GM18867 (cell line): ENCODE measurements around the gene ADAM19.
A peak's percentile ranks its signal among the peaks of the same experiment; 100 is the strongest.

Source experiments
- ATAC-seq: cut with Tn5 transposase; IDR thresholded peaks from one replicate; pipeline ENCODE4 v1.9.1; 2021; ENCODE audit warnings: mild to moderate bottlenecking, moderate library complexity; ENCODE audit not compliant: unreplicated experiment

The ADAM19 gene

DNA sequence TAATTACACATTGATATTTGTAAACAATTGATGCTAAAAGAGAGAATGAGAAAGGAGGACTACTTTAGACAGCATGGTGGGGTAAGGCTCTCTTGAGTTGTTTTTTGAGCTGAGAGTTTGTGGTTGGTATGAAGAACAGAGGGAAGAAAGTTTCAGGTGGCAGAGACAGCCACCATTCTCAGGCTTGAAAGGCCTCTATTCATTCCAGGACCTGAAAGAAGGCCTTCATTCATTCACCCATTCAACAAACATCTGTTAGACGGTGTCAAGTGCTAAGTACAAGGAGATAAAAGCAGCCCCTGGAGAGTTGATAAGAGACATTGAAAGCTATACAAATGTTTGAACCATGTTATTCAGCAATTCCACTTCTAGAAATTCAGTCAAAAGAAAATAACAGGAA lies 21.7 kb upstream of the ADAM19 start:
- ATAC-seq: no peak

DNA sequence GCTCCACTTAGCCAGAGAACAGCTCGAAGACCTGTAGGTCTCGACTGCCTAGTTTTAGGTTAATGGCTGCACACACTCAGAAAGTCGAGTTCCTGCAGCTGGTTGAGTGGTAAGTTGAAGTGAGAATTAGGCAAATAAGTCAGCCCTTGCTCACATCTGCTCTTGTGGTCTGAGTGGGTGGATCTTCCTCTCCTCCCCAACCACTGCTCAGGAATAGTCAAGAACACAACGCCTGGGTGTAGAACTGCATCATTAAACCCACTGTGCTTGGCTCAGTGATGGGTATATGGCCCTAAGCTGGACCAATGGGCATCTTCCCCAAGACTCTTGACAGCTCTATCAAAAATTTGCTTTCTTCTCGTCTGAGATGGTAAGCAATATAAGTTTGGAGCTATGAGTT lies 20.9 kb upstream of the ADAM19 start:
- ATAC-seq: peak; percentile 76

DNA sequence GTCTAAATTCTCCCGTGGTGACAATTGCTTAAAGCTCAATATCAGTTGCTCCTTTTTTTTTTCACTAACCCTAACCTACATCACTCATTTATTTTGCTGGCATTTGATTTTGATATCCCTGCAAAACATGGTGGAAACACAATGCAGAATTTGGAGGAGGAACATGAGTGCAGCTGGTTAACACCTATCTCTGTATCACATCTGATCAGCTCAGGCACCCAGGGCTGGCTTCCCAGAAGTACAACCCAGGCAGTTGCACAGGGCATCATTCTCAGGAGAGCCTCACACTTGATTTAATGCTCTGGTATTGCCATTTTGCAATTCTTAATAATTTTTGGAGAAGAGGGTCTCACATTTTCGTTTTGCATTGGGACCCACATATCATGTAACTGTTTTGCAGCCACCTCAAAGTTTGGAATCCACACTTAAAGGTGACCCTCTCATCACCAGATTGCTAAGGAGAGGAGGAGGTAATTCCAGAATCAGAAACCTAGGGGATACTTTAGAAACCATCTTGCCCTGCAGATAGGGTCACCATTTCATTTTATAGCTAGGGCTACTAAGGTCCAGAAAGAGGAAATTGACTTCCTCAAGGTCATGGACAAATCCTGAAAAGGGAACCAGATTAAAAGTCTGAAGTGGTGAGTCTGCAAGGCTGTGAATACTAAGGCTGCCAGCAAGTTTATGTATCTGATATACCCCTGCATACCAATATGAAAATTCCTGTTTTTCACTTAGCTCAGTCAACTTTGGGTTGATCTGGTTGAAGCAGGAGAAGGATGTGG lies 19.3 kb upstream of the ADAM19 start:
- no peak for ATAC-seq

DNA sequence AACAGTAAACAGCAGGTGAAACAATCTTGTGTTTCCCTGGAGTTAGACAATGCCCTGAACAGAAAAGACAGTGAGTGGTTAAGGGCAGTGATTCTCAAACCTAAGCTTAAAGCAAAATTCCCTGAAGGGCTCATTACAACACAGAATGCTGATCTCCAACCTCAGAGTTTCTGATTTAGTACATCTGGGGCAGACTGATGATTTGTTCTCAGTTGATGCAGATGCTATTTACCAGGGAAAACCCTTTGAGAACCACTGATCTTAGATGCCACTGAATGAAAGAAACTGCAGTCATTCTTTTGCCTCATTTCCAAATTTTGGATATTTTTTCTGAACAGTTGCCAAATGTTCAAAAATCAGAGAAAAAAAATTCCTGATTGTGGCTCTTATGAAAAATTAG lies 18.7 kb upstream of the ADAM19 start:
- no peak for ATAC-seq

DNA sequence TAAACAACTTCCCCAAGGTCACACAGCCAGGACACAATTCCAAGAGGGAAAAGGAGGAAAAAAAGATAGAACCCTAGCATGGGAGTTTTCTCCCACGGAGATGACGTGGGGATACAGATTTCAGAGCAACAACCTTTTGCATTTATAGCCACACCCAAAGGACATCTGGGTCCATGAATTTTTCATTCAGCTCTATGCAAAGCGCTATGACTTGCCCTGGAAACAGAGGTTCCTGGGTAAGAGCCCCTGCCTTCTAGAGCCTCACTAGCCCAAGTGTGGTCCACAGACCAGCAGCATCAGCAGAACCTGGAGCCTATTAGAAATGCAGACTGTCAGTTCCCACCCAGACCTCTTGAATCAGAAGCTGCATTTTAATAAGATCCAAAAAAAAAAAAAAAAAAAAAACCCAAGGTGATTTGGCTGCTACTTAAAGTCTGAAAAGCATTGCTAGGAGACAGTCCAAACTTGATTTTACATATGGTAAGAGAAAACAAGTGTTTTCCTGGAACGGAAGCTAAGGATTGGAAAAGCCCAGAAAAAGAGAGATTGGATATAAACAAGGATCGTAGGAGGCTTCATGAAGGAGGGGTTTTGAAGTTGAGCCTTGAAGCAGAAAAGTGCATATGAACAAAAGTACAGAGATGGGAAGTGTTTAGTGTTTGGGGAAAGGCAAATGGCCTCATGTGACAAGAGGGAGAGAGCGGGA lies 17.6 kb upstream of the ADAM19 start:
- no peak for ATAC-seq

DNA sequence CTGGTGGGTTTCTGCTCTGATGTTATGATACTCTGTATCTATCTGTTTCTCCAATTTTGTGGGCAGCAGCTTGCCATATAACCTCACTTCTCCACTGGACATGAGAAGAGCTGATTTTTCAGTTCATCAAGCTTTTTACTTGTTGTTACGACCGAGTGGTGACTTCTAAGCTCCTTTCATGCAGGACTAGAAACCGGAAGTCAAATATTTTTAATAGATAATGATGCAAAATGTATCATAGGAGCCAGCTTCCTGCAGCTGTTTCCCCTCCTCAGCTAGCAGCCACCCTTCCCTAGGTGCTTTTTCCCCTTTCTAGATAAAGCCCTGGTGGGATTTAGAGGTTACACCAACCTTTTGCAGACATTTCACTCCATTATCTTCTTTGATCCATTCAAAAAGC lies 17.0 kb upstream of the ADAM19 start:
- no peak for ATAC-seq

DNA sequence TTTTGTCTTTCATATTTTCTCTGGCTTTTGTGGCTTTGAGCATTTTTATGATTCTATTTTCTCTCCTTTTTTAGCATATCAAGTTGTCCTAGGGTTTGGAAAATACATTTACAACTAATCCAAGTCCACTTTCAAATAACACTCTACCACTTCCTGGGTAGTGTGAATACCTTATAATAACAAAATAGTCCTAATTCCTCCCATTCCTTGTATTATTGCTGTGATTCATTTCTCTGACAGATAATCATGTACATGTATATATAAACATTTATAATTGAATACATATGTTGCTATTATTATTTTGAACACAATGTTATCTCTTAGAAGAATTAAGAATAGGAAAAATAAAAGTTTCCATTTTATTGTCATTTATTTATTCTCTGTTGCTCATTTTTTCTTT lies 14.9 kb upstream of the ADAM19 start:
- no peak for ATAC-seq

DNA sequence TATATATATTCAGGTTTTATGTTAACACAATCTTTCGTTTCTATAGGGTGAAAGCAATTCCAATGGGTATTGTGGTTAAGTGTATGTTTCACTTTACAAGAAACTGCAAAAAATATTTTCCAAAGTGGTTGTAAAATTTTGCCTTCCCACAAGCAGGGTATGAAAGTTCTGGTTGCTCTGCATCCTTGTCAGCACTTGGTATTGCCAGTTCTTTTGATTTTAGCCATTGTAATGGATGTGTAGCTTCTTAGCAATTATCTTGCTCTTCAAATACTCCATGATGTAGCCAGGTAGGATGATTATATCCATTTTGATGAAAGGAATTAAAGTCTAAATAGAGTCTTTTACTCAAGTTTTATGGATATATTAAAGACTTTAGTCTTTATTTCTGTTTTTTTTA lies 9.1 kb upstream of the ADAM19 start:
- no peak for ATAC-seq

DNA sequence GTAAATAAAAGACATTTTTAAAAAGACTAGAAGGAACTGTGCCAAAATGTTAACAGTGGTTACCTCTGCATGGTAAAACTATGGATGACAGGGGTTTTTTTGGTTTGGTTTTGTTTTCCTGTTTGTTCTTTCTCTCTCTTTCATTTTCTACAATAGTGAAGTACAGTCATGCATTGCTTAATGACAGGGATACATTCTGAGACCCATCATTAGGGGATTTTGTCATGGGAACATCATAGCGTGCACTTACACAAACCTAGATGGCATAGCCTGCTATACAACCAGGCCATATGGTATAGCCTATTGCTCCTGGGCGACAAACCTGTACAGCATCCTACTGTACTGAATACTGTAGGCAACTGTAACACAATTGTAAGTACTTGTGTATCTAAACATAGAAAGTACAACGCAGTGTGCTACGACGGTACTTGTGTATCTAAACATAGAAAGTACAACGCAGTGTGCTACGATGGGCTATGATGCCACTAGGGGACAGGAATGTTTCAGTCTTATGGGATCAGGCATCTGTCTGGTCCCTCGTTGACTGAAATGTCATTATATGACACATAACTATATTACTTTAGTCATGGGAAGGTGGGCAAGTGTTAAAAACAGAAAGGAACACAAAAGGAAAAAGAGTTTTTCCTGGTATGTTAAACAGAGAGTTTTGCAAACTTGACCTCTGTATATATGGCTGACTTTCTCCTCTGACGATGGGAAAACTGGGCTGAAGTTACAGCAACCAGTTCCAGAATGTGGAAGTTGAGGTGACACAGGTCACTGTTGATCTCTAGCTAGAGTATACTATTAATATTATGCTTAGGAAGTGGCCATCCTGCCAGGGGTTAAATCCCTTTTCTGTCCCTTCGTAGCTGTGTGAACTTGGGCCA lies 7.4 kb upstream of the ADAM19 start:
- ATAC-seq: peak; percentile 43

DNA sequence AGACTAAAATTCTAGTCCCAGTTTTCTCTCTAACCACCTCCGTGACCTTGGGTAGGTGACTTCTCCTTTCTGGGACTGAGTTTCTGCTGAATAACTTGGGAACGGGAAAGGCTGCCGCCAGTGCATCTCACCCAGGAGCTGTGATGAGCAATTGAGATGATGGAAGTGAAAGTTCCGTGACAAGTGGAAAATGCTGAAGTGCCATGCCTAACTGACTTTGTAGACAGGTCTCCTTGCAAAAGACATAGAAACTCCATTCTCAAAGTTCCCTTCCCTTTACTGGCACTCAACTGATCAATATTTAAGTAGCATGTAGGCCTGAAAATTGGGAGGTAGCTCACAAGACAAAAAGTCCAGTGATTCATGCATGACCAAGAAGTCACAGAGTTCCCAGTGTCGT lies 6.3 kb upstream of the ADAM19 start:
- no peak for ATAC-seq

DNA sequence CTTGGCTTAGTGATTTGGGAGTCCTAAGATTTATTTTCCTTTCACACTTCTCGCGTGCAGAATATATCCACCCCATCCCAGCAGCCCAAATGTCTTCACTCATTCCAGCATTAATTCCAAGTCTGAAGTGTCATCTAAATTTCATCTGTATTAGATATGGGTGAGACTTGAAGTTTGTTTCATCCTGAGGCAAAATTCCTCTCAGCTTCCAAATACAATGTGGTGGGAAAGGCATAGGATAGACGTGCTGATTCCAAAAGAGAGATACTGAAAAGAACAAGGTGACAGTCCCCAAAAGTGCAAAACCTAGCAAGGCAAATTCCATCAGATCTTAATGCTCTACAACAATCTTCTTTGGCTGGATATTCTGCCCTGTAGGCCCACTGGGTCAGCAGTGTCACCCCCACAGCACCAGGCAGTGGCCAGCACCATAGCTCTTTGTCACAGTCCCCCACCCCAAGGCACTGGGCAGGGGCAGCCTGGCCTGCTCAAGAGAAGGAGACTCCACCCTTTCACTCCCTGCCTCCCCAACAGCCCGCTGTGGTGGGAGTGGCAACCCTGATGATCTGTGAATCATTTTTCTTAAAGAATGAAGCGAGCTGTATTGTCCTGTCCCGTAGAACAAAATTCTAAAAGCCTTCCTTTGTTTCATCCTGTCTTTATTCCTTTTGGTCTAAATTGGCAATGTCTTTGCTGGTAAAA lies 2.7 kb upstream of the ADAM19 start:
- no peak for ATAC-seq

DNA sequence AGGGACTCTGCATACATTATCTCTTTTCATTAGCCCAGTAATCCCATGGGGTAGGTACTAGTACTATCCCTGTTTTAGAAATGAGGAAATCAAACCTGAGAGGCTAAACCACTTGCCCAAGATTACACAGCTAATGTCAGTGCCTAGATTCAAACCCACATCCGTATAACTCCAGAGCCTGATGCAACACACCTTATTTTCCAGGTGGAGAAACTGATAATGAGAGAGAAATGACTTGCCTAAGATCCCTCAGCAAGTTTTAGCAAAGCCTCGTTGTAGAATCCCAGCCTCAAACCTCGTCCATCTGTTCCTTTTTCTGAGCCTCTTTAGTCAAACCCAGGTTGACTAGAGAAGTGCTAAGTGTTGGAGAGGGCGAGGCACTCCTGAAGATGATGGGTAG lies 1.1 kb upstream of the ADAM19 start:
- ATAC-seq: no peak

DNA sequence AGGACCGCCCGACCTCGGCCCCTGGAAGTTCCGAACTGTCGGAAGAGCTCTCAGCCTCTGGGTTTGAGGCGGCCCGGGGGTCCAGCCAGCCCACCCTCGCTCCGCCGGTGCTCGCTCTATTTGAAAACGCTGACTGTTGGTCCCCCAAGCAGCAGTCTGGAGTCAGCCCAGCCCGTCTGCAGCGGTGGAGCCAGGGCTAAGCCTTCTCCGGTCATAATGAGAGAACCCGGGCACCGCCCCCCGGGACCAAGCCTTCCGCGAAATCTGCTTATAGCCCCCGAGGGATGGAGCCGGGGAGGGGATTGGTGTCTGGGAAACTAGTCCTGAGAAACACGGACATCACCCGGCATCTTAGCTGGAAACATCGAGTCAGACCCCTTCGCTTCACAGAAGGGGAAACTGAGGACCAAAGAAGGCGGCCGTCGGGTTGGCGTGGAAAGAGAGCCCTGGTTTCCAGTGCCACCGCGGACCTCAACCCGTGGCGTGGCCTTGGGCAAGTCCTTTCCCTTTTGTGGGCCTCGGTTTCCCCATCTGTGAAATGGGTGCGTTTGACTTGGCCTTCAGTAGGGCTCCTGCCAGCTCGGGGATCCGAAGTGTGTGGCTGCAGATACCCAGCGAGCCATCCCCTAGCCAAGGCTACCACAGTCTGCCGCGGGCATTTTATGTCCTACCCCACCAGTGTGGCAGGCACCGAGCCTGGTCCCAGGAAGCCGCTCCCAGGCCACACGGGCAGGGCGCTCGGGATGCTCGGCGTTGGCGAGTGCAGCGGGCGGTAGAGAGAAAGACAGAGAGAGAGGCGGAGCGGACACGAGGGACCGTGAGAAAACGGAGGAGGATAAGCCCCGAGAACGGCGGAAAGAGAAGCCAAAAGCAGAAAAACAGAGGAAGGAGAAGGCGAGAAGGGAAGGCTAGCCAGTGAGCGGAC lies 857 bp downstream of the ADAM19 start:
- ATAC-seq: peak; percentile 20

DNA sequence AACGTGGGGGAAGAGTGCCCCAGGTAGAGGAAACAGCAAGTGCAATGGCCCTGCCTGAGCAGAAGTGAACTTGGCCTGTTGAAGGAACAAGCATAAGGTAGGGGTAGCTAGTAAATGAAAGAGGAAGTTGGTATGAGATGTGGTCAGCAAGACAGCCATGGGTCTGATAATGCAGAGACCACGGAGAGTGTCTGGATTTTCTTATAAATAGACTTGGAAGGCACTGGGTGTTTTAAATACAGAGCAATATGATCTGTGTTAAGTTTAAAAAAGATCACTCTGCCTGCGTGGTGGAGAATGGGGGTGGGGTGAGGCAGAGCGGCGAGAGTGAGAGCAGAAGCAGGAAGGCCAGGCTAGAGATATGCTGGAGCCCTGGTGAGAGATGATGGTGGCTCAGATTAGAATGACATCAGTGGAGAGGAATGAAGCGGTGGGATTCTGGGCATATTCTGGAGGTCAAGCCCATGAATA lies 4.2 kb downstream of the ADAM19 start:
- ATAC-seq: peak; percentile 92

DNA sequence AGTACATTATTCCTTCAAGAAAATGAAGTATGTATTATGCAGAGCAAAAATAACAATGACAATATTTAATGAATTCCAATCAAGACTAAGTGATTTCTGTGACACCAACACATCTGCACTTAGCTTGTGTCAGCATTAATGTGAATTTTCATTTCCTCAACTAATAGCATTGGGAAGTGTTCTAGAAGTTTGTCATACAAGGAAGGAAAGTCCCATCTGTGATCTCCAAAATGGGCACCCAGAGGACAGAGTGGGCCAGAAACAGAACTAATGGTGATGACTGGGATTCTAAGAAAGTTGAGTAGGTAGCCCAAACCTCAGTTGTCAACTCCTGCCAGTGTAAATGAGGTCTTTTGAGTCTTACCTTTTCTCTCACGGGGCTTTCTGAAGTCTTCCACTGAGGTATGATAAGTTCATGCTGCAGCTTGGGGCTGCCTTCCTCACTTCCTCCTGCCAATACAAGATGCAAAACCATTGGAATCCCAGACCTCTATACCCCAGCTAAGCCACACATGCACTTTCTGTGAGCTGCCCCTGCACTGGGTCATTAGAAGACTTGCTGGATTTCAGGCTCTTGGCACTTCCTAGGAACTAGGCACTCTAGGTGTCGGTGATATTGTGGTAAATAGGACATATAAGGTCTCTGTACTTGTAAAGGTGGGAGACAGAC lies 4.9 kb downstream of the ADAM19 start:
- ATAC-seq: peak; percentile 2

DNA sequence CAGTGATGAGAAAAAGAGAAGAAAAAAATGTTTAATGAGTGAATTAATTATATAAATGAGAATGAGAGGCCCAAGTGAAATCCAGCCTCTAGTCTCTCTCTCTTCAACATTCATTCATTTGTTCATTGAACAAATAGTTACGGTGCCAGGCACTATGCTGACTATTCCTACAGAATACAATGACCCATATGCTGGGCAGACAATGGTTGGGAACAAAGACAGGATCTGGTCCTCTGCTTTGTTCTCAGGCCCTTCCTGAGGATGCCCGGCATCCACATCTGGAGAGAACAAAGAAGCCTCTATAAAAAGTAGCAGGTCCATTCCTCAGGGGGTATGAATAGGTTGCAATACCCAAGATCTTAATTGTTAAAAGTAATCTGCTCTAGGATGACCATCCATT lies 6.9 kb downstream of the ADAM19 start:
- ATAC-seq: no peak

DNA sequence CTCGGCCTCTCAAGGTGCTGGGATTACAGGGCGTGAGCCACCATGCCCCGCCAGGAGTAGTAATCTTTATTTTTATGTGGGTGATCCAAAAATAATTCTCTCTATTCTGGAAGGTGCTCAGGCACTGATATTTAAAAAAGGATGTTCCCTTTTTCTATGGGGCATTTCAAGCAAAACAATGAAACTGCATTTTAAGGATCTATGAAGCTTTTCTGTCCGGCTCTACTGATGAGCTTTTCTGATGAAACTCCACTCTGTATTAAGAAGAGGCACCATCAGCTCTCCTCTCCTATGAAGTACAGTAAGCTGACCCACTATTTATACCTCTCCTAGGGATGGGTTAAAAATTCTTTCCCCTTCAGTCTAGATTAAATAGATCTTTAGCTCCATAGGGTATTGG lies 7.4 kb downstream of the ADAM19 start:
- ATAC-seq: no peak

DNA sequence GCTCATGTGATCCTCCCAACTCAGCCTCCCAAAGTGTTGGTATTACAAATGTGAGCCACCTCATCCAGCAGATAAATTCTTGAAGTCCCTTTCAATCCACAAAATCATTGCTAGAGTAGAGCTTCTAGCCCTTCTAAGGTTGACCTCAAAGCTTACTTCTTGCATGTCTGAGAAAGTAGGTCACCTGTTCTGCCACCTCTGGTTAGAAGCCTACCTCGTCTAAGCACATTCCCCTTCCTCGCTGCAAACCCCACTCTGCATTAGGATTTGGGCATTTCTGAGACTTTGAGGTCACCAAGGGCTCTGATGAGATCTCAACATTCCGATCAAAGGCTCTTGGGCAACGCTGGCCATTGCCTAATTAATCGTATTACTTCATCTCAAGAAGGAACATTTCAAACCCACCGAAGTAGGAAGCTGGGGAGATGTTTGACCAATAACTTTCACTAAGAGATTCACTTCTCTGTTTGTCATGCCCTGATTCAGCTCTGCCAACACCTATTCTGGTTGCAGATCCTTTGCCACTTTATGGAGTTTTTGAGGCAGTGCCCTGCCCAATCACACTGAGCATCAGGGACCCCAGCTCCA lies 8.6 kb downstream of the ADAM19 start:
- no peak for ATAC-seq
